SU-DHL-6 (cell line): ENCODE data around the gene CHGA.

Experiments used
- CTCF ChIP-seq: fragments of 200-600 bp; sonication (generic); IDR thresholded peaks from one replicate; pipeline ENCODE4 v1.5.1; 2017; ENCODE audit warnings: antibody characterized with exemption, mild to moderate bottlenecking, low read length, moderate library complexity; ENCODE audit not compliant: insufficient read depth, poor library complexity, severe bottlenecking
- EZH2phosphoT487 ChIP-seq: fragments of 200-600 bp; sonication (generic), shearing (Covaris generic); conservative IDR thresholded peaks from 2 replicates; pipeline ENCODE4 v1.6.1; 2018; ENCODE audit warnings: mild to moderate bottlenecking, antibody characterized with exemption, low read length, moderate library complexity, mixed read lengths

GRCh38 chr14:92949496-92950192, 26.7 kb downstream of the CHGA start:
- no peak for TF ChIP-seq CTCF
- no peak for TF ChIP-seq EZH2phosphoT487
